Measurements from ENCODE around the gene TRIM56.

DNA sequence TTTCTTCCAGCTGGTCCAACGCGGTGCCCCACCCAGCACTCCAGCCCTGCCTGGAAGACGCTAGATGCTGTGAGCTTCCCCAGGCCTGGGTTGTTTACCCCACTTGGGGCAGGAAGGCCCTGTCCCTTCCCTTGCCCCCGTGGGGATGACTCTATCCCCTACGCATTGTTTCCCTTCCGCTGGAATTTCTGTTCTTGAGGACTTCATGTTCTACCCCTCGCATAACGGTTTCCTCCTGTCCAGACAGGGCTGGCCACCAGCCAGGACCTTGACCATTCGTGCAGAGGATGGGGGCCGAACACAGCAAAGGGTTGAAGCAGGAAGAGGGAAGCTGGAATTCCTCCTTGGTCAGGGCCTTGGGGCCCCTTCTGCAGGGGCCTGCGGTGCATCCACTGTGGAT is 27.0 kb downstream of the TRIM56 start:
- TF ChIP-seq CTCF (IDR thresholded peaks at IDR 0.05; ENCODE audit: low read depth, low read length), result no peak
- TF ChIP-seq EZH2phosphoT487 (IDR thresholded peaks at IDR 0.05; ENCODE audit: low read depth), result no peak

Measured in OCI-LY3 (cell line).